ENCODE measurements around the gene TRPV2. TPM values are rescaled to one million over a fixed set of nuclear protein-coding genes. Genes with fewer than 3 reads are reported as not detected.
"Not testable (repeated sequence)": the region's sequence is repeated elsewhere in the genome, so short reads cannot be mapped to it uniquely, and the experiment has no call there.

The TRPV2 gene, protein sequence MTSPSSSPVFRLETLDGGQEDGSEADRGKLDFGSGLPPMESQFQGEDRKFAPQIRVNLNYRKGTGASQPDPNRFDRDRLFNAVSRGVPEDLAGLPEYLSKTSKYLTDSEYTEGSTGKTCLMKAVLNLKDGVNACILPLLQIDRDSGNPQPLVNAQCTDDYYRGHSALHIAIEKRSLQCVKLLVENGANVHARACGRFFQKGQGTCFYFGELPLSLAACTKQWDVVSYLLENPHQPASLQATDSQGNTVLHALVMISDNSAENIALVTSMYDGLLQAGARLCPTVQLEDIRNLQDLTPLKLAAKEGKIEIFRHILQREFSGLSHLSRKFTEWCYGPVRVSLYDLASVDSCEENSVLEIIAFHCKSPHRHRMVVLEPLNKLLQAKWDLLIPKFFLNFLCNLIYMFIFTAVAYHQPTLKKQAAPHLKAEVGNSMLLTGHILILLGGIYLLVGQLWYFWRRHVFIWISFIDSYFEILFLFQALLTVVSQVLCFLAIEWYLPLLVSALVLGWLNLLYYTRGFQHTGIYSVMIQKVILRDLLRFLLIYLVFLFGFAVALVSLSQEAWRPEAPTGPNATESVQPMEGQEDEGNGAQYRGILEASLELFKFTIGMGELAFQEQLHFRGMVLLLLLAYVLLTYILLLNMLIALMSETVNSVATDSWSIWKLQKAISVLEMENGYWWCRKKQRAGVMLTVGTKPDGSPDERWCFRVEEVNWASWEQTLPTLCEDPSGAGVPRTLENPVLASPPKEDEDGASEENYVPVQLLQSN
- not detected in 2 replicates for total RNA-seq (2014; rRNA removed; shearing (Covaris generic))

DNA sequence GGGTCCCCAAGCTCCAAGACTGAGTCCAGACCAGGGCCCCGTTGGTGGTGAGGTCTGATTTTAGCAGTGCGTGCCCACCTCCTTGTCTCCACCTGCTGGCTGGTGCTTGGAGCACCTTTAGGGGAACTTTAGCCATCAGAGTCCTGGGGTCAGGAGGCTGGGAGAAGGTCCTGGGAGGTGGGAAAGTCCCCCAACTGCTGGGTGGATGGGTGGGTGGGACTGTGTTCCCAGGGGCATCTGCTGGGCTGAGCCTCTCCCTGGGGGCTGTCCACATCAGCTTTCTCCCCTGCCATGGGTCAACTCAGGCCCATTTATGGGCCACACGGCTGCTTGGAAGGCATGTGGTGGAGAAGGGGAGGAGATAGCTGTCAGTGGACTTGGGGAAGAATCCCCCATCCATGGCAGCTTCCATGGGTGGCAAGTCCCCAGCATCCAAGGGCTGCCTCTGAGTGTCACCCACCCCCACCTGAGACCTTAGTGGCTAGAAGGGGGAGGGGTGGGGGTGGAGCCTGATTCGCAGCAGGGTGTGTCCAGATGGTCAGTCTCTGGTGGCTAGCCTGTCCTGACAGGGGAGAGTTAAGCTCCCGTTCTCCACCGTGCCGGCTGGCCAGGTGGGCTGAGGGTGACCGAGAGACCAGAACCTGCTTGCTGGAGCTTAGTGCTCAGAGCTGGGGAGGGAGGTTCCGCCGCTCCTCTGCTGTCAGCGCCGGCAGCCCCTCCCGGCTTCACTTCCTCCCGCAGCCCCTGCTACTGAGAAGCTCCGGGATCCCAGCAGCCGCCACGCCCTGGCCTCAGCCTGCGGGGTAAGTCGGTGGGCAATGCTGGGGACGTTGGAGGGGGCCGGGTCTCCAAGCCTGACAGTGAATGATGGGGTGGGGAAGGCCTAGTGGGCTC, at the start of gene TRPV2:
TSS of gene TRPV2 (plus strand) at position 541 of the 894 bp plus-strand sequence. CDS start 2,098 bp downstream, outside the sequence.
- DNase-seq (ENCODE audit: low spot score), result peak; percentile 37

DNA sequence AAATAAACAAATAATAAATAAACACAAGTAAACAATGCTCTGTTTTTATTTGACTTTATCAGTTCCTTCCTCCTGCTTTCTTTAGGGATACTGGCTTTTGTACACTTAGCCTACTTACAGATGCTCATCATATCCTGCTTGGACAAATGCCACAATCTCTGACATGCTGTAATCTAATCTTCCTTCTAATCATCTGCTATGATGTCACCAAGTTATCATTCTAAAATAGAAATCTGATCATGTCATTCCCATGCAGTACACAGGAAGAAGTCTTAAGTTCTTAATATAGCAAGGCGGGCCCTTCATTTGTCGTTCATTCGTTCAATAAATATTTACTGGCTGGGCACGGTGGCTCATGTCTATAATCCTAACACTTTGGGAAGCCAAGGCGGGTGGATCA, 43.6 kb upstream of the TRPV2 start:
- DNase-seq (ENCODE audit: low spot score), result no peak

GRCh38 chr17:16374146-16374938, 41.0 kb upstream of the TRPV2 start:
- DNase-seq (ENCODE audit: low spot score), result no peak

DNA sequence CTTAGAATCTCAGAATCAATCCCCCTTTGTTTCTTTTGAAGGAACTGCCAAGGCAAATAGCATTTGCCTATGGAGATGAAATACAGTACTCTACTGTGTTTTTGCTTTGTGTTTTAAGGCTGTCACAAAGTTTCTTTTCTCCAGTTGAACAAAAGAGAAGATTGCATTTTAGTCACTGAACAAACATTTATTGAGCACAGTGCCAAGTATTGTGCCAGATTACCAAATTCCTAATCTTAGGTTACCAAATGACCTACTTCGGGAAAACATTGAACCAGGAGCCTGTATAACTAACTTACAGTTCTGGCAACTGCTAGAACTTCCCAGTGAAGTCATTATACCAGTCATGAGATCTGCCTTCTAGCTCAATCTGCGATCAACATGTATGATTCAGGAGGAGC, 37.4 kb upstream of the TRPV2 start:
- DNase-seq (ENCODE audit: low spot score), result no peak

GRCh38 chr17:16378636-16379282, 36.6 kb upstream of the TRPV2 start:
- DNase-seq (ENCODE audit: low spot score), result no peak

GRCh38 chr17:16379654-16380053, 35.7 kb upstream of the TRPV2 start:
- DNase-seq (ENCODE audit: low spot score), result no peak

GRCh38 chr17:16380640-16381495, 34.5 kb upstream of the TRPV2 start, which contains the start of gene UBB:
Gene UBB, plus strand, starts transcription at chr17:16381091. Its CDS starts 817 bp downstream, at chr17:16381908.
- DNase-seq (ENCODE audit: low spot score), result peak; percentile 92

DNA sequence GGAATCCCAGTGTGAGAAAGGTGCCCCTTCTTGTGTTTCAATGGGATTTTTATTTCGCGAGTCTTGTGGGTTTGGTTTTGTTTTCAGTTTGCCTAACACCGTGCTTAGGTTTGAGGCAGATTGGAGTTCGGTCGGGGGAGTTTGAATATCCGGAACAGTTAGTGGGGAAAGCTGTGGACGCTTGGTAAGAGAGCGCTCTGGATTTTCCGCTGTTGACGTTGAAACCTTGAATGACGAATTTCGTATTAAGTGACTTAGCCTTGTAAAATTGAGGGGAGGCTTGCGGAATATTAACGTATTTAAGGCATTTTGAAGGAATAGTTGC, 33.9 kb upstream of the TRPV2 start:
- DNase-seq (ENCODE audit: low spot score), result peak; percentile 22

DNA sequence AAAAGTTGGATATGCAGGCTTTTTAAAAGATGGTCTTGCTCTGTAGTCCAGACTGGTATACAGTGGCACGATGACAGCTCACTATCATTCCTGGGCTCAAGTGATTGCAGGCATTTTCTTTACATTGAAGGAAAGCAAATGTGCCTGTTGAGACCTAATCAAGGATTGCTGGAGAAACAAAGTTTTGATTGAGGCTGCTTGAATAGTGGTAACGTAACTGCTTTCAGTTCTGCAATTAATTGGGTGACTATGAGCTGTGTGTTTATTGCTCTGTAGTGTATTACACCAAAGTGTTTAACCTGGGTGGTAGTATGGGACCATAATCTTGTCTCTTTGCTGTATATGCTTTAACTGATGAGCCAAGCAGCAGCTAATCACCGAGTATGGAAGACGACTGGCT, 32.2 kb upstream of the TRPV2 start:
- no peak for DNase-seq (ENCODE audit: low spot score)

DNA sequence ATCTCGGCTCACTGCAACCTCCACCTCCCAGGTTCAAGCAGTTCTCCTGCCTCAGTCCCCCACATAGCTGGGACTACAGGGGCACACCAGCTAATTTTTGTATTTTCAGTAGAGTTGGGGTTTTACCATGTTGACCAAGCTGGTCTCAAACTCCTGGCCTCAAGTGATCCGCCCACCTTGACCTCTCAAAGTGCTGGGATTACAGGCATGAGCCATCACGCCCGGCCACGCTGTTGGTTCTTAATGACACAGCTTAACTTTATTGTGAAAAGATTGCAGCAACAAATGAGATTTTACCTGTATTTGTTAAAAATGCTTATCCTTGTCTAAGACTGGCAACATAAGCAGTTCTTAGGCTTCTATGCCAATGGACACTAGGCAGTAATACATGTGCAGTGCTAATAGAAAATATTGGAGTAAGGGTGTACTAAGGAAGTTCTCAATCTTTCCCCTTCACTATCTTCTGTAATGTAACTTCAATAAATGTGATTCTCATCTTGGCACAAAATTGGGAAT, 31.5 kb upstream of the TRPV2 start:
- DNase-seq (ENCODE audit: low spot score), result no peak

- no peak for DNase-seq (ENCODE audit: low spot score)
Measured at GRCh38 chr17:16384557-16384956, 30.8 kb upstream of the TRPV2 start.

- DNase-seq (ENCODE audit: low spot score), result not testable (repeated sequence)
Measured at GRCh38 chr17:16386126-16386507, 29.3 kb upstream of the TRPV2 start.

- no peak for DNase-seq (ENCODE audit: low spot score)
Measured at GRCh38 chr17:16391451-16391850, 23.9 kb upstream of the TRPV2 start.

- not testable (repeated sequence) for DNase-seq (ENCODE audit: low spot score)
Measured at GRCh38 chr17:16392491-16392890, 22.9 kb upstream of the TRPV2 start.

DNA sequence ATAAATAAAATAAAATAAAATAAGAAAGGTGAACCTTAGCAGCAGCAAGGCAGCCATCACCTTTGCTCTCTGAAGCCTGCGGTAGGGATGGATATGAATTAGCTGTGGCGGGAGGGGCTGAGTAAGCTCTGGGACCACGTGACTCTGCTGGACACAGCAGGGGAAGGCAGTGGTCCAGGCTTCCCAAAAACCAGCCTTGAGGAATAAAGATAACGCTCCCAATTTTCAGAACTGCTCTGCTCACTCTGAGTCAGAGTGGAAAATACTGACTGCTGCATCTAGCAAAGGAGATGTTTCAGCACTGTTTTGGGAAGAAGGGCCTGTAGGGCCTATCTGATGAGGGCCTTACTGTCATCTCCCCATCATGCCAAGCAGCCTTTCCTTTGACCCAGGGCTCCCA, 19.5 kb upstream of the TRPV2 start:
- not testable (repeated sequence) for DNase-seq (ENCODE audit: low spot score)

- not testable (repeated sequence) for DNase-seq (ENCODE audit: low spot score)
Measured at GRCh38 chr17:16396693-16397092, 18.7 kb upstream of the TRPV2 start.

DNA sequence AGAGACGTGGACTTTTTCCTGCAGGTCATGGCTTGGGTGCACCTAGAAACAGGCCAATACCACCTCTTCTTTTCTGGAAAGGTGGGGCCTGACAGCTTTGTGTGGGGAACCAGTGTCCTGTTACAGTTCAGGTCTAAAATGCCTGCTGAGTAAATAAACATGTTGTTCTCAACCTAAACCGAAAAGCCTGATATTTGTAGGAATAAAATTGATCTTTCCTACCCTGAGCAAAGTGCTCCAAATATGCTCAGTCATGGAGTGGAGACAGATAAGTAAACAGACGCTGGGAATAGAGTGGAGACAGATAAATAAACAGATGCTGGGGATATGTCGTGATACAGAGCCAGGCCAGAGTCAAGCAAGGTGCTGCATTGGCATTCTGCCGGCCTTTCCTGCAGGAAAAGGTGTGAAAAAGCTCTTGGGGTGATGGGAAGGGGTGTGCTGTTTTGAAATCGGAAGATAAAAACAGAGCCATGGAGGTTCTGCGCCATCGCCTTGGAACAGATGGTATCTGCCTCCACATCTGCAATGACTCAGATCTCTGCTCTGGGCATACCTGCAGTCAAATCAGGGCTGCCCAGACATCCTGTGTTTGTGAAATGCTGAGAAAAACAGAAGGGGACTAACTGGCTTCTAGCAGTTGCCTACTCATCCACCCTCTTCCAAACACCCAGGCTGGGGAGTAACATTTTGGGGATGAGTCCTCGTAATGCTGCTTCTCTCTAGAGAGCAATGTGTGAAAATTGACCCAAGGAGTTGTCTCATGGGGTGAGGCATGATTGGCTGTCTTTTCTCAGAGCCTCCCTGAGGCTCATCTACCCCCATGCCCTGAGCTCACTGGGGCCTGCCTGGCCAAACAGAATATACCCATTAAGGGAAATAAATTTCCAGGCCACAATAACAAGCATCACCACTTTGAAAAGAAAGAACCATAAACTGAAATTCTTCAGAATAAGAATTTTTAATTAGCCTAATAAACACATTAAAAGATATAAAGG, 16.8 kb upstream of the TRPV2 start:
- DNase-seq (ENCODE audit: low spot score), result no peak

GRCh38 chr17:16403847-16404246, 11.5 kb upstream of the TRPV2 start:
- DNase-seq (ENCODE audit: low spot score), result not testable (repeated sequence)

Measured in HT-29 (cell line).